ENCODE measurements around the gene TGFBR3. TPM values are rescaled to one million over a fixed set of nuclear protein-coding genes. Genes with fewer than 3 reads are reported as not detected.

TGFBR3 gene
- total and polyA plus RNA-seq, 9 of the 15 experiments (the other 6 are each of a cell fraction or from before 2014, with no cell fraction given), result 3.6 to 32.4 (median 15.6) TPM

DNA sequence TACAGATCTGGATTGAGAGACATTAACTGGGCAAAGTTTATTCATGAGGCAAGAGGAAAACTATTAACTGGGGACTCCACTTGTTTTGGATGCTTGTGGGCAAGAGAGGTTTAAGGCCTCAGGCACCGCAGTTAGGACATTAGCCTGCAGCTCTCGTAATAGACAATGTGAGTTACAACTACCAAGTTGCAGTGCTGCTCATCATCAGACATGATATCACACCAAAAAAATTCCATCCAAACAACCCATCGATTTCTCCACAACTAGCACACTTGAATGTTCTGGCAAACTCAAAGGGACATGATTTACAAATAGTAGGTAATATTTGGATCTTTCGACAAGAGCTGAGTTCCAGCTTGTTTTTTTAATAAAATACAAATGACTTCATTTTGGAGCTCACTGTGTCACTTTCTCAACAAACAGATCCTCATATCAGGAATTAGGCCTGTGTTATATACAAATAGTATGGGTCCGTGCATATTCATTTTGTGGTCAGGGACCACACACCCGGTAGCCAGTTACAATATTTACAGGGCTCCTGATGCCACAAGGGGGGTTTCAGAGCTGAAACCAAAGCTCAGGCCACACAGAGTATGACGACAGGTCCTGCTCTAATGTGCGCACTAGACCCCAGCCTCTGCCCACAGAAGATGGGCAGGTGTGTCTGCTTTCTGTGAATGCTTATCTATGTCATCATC, 128.0 kb downstream of the TGFBR3 start:
- Histone ChIP-seq H3K36me3 (ENCODE audit: control insufficient read depth, insufficient read depth, low read length) (peaks cover 17% of the 10 kb centered on the region; the same call in 1 of the 3 replicates), H4K20me1 (replicated peaks; ENCODE audit: control insufficient read depth, insufficient read depth, low read length) (no peaks in the 10 kb centered on the region), H3K79me2 (ENCODE audit: control insufficient read depth, insufficient read depth, low read length) (no peaks in the 10 kb centered on the region; the same call in 2 of the 3 replicates), H2AFZ (ENCODE audit: low read depth, low read length) (no peak overlapping the region), H3K4me1 (replicated peaks in 1 of 2; ENCODE audit: control insufficient read depth in 2 of 2, insufficient read depth in 2 of 2, low read length in 2 of 2) (peaks cover 0 to 33% of the 10 kb centered on the region in 2 experiments; a peak in 4 of 5 replicates), H3K27ac (ENCODE audit: extremely low read depth, low read depth, low read length) (no peak overlapping the region), H3K9ac (ENCODE audit: insufficient read depth in 1 of 2, low read depth in 2 of 2, low read length in 2 of 2) (no peak overlapping the region), H3K27me3 (ENCODE audit: control insufficient read depth in 2 of 2, insufficient read depth in 2 of 2, low read length in 2 of 2) (no peaks in the 10 kb centered on the region), H3K4me2 (ENCODE audit: insufficient read depth, low read length) (no peak overlapping the region), H3K9me1 (ENCODE audit: control insufficient read depth, insufficient read depth, low read length) (no peaks in the 10 kb centered on the region), H3K9me3 (replicated peaks; ENCODE audit: control insufficient read depth, insufficient read depth, low read depth, low read length) (no peaks in the 10 kb centered on the region), H3K4me3 (no peak overlapping the region)
- FAIRE-seq (no peak), DNase-seq (ENCODE audit: extremely low read depth in 1 of 4, low spot score in 3 of 4) (no peak), ATAC-seq (no peak)
- 76% methylated on average over 8 of the region's 8 CpGs for WGBS (ENCODE audit: insufficient coverage, low coverage, missing lambda C conversion rate)
- in situ Hi-C loops (cut with MboI), result no loop called here
- ChIA-PET CTCF (ENCODE audit: low intra/inter-chr PET ratio) (no interaction called here), POLR2A (no interaction called here)
- TF ChIP-seq ZNF507 (tag; conservative IDR thresholded peaks at IDR 0.05), result no peak
- TF ChIP-seq ZBTB8A (IDR thresholded peaks at IDR 0.05; ENCODE audit: partially characterized antibody), result no peak
- TF ChIP-seq, protein P1, sequence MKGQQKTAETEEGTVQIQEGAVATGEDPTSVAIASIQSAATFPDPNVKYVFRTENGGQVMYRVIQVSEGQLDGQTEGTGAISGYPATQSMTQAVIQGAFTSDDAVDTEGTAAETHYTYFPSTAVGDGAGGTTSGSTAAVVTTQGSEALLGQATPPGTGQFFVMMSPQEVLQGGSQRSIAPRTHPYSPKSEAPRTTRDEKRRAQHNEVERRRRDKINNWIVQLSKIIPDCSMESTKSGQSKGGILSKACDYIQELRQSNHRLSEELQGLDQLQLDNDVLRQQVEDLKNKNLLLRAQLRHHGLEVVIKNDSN (CRISPR knock-in tag; IDR thresholded peaks at IDR 0.05), result no peak
- TF ChIP-seq ZNF133 (CRISPR knock-in tag; IDR thresholded peaks at IDR 0.05), result no peak
- TF ChIP-seq DACH1 (IDR thresholded peaks at IDR 0.05; ENCODE audit: partially characterized antibody), result no peak
- TF ChIP-seq STAT5A (IDR thresholded peaks at IDR 0.05; ENCODE audit: borderline replicate concordance, low read length), result no peak
- no peak for TF ChIP-seq ZNF23 (CRISPR knock-in tag; IDR thresholded peaks at IDR 0.05)
- no peak for TF ChIP-seq ZNF239 (CRISPR knock-in tag; IDR thresholded peaks at IDR 0.05)
- TF ChIP-seq THRB (CRISPR knock-in tag; conservative IDR thresholded peaks at IDR 0.05), result no peak
- no peak for TF ChIP-seq SREBF1 (IDR thresholded peaks at IDR 0.05; ENCODE audit: borderline replicate concordance, low read depth, low read length)
- TF ChIP-seq JUN (IDR thresholded peaks at IDR 0.05; ENCODE audit: borderline replicate concordance, low read depth, low read length), result no peak
- no peak for TF ChIP-seq JUN (CRISPR knock-in tag; IDR thresholded peaks at IDR 0.05; ENCODE audit: borderline replicate concordance)
- TF ChIP-seq NR1H2 (CRISPR knock-in tag; IDR thresholded peaks at IDR 0.05), result no peak
- TF ChIP-seq TGIF2 (CRISPR knock-in tag; IDR thresholded peaks at IDR 0.05), result no peak
- no peak for TF ChIP-seq BRF2 (IDR thresholded peaks at IDR 0.05; ENCODE audit: borderline replicate concordance, insufficient read depth, insufficient read length)
- no peak for TF ChIP-seq KLF10 (CRISPR knock-in tag; IDR thresholded peaks at IDR 0.05)
- no peak for TF ChIP-seq BCLAF1 (IDR thresholded peaks at IDR 0.05; ENCODE audit: borderline replicate concordance in 1 of 2, control insufficient read depth in 1 of 2, low read depth in 2 of 2, low read length in 1 of 2)
- no TSS peak for BruUV-seq (replicated peaks)
- intact Hi-C loops (cut with micrococcal nuclease), result no loop called here
